ENCODE results near the gene OR7D2.
"Not testable (repeated sequence)": the region's sequence is repeated elsewhere in the genome, so short reads cannot be mapped to it uniquely, and the experiment has no call there.

The OR7D2 gene

DNA sequence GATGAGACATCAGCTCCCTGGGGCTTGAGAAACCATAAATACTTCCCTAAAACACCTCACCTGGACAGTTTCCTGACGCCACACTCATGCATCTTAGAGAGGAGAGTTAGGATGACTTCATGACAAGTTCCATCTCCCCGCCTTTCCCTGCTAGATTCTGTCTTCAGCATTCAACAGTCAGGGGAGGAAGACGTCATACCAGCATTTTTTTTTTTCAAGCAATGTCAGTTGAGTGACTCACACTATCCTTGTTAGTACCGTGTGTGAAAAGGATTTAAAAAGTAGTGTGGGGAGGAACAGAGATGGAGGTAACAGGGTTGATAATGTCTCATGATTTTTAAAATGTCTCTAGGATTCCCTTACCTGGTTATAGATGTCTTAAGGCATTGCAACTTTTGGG lies at the start of gene OR7D2:
OR7D2 (plus strand) TSS at position 79 of the 400 bp plus-strand sequence. CDS start 6,803 bp downstream, outside the sequence.
- no peak for DNase-seq (ENCODE audit: low read depth, low spot score)

DNA sequence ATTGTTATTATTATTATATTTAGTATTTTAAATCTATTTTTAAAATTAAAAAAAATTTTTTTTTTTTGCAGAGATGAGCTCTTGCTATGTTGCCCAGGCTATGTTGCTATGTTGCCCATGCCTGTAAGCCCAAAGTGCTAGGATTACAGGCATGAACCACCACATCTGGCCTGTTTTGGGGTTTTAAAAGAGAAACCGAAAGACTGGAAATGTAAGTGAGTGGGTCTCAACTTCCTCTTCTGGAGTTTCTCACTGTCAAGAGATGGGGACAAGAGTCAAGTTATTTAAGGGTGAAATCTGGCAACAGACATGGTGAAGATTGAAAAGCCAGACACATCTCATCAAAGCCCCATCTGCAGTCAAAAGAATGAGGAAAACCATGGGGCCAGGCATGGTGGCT lies 47.8 kb upstream of the OR7D2 start:
- no peak for DNase-seq (ENCODE audit: low read depth, low spot score)

GRCh38 chr19:9132422-9132821 lies 46.4 kb upstream of the OR7D2 start:
- no peak for DNase-seq (ENCODE audit: low read depth, low spot score)

DNA sequence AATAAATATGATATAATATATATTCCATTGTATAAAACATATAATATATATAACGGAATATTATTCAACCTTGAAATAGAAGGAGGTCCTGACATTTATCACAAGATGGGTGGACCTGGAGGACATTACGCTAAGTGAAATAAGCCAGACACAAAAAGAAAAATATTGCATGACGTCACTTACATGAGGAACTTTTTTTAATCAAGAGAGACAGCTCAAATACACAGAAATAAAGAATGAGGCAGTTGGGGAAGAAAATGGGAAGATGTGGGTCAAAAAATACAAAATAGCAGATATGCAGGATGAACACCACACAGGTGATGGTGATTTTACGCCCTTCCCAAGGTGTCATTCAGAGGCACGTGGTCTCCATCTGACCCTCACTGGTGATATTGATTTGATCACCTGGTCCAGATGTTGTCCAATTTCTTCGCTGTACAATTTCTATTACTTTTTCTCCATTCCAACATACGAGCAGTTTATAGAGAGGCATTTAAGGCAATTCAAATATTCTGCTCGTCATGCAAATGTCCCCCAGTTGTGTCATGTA lies 39.1 kb upstream of the OR7D2 start:
- no peak for DNase-seq (ENCODE audit: low read depth, low spot score)

DNA sequence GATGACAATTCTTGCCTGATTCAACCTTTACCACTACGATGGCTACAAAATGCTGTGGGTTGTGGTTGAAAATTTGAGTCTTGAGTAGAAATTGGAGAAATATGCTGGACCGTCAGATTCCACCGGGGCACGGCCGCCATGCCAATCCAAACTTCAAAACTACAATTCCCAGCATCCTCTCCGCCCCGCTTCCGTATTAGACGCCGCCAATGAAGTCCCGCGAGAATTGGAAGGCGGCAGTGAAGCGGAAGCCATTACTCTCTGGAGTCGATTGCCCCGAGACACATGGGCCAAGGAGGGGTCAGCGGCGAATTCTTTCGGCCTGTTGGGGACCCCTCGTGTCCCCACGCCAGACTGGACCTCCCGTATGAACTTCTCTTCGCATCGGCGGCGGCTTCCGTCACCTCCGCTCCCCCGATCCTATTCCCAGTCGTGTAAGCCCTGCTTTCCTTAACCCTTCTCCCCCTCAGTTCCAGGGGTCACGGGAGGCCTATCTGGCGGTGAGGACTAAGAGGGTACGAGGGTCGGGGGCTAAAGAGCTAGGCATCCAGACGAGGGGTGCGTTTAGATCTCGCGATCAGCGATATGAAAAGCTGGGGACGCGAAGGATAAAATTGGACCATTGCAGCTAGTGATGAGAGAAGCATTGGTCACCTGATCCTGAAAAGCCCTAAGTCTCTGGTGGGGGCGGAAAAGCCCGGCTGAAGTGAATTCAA lies 38.5 kb upstream of the OR7D2 start, which contains the start of gene ZNF317:
ZNF317 (plus strand) TSS at position 239 of the 716 bp plus-strand sequence. CDS start 15,620 bp downstream, outside the sequence.
- peak; percentile 81 for DNase-seq (ENCODE audit: low read depth, low spot score)

DNA sequence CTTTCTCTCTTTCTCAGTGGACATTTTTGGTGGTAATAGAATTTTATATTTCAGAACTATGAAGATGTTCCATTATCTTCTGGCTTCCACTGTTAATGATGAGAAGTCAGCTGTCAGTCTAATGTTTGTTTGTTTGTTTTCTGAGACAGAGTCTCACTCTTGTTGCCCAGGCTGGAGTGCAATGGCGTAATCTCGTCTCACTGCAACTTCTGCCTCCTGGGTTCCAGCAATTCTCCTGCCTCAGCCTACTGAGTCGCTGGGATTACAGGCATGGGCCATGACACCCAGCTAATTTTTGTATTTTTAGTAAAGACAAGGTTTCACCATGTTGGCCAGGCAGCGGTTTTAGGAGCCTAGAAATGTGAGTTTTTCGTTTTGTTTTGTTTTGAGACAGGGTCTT lies 33.9 kb upstream of the OR7D2 start:
- no peak for DNase-seq (ENCODE audit: low read depth, low spot score)

GRCh38 chr19:9146882-9147281 lies 31.9 kb upstream of the OR7D2 start:
- DNase-seq (ENCODE audit: low read depth, low spot score): no peak

DNA sequence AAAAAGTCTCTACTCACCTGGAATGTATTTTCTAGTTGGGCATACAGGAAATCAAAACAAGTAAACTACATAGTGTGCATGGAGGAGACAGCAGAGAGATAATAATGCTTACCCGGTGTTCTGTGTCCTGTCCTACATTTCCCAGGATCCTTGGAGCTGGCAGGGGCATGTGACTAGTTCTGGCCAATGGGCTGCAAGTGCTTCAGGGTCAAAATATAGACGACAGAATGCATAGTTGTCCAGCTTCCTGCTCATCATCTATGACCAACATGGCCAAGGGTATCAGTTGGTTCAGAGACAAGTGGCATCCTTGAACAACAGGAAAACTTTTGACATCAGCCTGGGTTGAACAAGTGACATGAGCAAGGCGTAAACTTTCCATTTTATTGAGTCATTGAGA lies 30.1 kb upstream of the OR7D2 start:
- no peak for DNase-seq (ENCODE audit: low read depth, low spot score)

DNA sequence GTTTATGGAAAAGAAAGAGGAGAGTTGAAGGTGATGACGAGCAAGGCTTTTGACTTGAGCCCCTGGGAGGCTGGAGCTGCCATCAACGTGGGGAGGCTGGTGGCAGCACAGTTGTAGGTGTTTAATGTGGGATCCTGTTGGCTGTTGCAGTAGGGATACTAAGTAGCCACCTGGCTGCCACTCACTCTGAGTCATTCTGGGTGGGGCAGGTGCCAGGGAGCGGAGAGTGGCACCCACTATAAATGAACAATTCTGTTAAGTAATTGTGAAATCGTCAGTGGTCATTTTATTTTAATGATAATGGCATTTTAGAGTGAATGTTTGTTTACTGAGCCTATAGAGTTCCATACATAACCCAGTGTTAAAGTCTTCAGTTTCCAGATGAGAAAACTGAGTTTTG lies 28.8 kb upstream of the OR7D2 start:
- no peak for DNase-seq (ENCODE audit: low read depth, low spot score)

DNA sequence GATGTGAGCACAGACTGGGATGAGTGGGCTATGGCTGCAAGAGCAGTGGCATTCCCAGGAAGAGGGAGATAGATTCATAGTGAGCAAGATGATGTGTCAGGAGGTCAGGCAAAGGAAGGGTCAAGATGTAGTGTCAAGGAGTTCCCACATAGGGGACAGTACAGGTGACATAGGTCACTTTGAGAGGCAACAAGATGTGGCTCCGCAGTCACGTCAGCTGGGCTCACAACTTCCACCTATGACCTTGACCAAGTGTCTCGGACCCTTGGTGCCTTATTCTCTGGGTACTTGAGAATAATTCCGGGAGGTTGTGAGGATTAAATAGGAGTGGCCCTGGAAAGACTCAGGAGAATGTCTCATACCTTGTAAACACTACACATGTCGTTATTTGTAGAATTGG lies 28.1 kb upstream of the OR7D2 start:
- no peak for DNase-seq (ENCODE audit: low read depth, low spot score)

GRCh38 chr19:9151367-9151766 lies 27.4 kb upstream of the OR7D2 start:
- DNase-seq (ENCODE audit: low read depth, low spot score): no peak

DNA sequence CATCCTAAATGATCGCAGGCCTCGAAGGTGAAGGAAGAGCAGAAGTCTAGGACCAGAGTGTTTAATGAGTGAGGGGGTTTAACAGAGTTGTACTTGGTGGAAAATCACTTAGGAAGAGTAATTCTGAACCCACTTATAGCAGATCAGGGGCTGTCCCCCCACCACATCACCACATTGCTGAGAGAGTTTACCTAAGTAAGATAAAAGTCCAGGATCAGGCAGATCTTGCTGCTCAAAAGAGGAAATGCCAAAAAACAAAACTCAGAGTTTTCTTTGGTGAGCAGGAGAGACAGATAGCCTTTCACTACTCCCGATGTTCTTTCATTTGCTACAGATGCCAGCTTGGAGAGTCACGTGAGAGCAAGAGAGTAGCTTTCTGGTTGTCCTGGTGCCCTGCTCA lies 23.2 kb upstream of the OR7D2 start:
- DNase-seq (ENCODE audit: low read depth, low spot score): no peak

DNA sequence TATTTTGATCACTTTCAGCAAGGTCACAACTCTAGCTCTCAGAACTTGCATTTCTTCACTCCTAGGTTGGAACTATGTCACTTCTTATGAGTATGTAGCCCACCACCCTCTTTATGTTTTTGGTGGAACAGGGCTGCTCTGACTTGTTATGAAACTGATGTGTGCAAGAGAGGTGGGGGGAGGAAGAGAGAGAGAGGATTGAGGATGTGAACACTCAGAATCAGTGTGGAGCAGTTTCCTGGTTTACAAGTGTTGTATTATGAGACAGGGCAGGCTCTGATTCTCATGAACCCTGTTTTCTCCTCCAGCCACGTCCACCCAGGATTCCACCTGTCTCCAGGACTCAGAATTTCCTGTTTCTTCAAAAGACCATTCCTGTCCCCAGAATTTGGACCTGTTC lies 22.5 kb upstream of the OR7D2 start:
- DNase-seq (ENCODE audit: low read depth, low spot score): no peak

DNA sequence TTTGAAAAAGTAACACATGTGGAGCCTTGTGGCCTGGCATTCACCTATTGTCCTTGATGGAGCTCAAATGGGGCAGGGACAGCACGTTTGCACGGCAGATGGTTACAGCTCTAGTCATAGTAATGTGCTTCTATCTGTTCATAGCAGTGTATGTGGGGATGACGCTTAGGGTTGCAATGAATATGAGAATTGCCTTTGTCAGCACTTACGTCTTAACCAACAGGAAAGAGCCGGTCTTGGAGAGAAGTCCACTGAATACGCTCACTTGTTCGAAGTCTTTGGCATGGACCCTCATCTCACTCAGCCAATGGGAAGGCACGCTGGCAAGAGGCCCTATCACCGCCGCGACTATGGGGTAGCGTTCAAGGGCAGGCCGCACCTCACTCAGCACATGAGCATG lies 18.9 kb upstream of the OR7D2 start:
- no peak for DNase-seq (ENCODE audit: low read depth, low spot score)

GRCh38 chr19:9161427-9161826 lies 17.4 kb upstream of the OR7D2 start:
- no peak for DNase-seq (ENCODE audit: low read depth, low spot score)

- DNase-seq (ENCODE audit: low read depth, low spot score): no peak
Measured at GRCh38 chr19:9165261-9165660, 13.5 kb upstream of the OR7D2 start.

GRCh38 chr19:9166846-9167245 lies 11.9 kb upstream of the OR7D2 start:
- no peak for DNase-seq (ENCODE audit: low read depth, low spot score)

DNA sequence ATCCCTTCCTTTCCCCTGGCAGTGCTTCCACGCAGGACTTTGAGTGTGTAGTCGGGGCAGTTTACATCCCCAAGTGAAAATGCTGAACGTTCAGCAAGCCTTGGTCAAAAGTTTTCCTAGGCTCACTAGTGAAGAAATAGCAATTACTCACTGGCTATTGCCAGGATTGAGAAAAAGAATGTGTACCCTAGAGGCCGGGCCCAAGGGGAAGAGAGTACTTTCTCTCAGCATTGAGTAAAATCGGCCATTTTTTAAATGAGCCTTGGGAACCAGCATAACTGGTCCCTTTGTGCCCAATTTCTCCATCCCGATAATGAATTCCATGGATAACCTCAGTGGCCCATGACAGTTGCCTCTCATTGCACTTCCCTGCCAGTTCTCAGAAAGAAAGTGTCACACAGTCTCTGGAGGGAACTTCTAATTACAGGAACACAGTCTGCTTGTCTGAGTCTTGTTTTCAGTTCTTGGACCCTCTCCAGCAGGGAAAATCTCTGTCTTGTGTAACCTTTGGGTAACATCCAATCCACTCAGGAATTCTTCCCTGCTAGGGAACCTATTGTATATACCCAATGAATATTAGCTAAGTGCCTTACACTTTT lies 7.3 kb upstream of the OR7D2 start:
- no peak for DNase-seq (ENCODE audit: low read depth, low spot score)

DNA sequence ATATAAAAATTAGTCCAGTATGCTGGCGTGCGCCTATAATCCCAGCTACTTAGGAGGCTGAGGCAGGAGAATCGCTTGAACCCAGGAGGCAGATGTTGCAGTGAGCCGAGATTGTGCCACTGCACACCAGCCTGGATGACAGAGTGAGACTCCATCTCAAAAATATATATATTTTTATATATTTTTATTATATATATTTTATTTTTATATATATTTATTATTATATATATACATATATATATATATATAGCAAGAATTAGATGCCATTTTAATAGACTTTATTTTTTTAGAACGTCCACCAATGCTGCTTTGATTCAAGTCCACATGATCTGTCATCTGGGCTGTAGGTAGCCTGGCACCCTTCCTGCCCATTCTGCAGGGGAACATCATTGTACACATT lies 3.5 kb upstream of the OR7D2 start:
- no peak for DNase-seq (ENCODE audit: low read depth, low spot score)

DNA sequence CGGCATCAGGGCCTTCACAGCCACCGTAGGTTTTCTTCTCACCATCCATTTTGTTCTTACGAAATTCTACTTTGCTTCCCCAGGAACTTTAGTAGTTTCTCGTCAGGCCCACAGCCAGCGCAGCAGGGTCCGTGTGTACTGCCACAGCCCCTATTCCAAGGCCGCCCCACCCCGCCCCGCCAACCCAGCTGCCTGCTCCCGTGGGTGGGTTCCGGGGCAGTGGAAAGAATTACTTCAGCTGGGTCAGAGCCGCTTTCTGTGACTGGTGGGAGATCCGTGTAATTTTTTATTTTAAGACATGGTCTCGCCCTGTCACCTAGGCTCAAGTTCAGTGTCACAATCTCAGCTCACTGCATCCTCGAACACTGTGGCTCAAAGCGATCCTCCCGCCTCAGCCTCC lies 4.2 kb downstream of the OR7D2 start:
- no peak for DNase-seq (ENCODE audit: low read depth, low spot score)

- DNase-seq (ENCODE audit: low read depth, low spot score): no peak
Measured at GRCh38 chr19:9187191-9187590, 8.4 kb downstream of the OR7D2 start.

GRCh38 chr19:9189535-9189934 lies 10.8 kb downstream of the OR7D2 start:
- no peak for DNase-seq (ENCODE audit: low read depth, low spot score)

DNA sequence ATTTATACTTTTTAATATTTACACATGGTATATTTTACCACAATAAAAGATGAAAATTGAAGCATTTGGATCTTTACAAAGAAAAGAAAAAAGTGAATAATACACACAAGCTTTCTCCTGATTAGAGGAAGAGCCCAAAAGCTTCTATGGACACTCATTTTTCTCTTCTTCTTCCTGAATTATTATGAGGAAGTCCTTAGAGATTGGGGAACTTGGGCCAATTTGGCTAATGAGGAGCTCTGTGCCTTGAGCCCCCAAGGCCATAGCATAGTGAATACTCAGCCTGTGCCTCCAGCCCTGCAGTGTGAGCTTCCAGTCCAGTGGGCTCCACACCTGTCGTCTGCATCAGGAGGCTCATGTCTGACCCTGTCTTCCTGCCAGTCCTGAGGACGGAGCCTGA lies 19.3 kb downstream of the OR7D2 start:
- not testable (repeated sequence) for DNase-seq (ENCODE audit: low read depth, low spot score)

Measured in activated naive CD8-positive, alpha-beta T cell treated with anti-CD3 and anti-CD28 coated beads, Interleukin-2, amount 50 U/mL, for 16 hours (primary cell).